ENCODE results near the gene LYPD1. TPM values are rescaled to one million over a fixed set of nuclear protein-coding genes. Genes with fewer than 3 reads are reported as not detected.

Gene LYPD1
- total and polyA plus RNA-seq, 2 experiments from 2014 or later, result 1.5 to 4.2 TPM

GRCh38 chr2:132703396-132703795 is 33.4 kb upstream of the LYPD1 start:
- Histone ChIP-seq H3K36me3 (ENCODE audit: insufficient read depth) (no peaks in the 10 kb centered on the region), H4K20me1 (replicated peaks; ENCODE audit: insufficient read depth) (no peaks in the 10 kb centered on the region), H3K4me1 (ENCODE audit: insufficient read depth) (no peaks in the 10 kb centered on the region), H2AFZ (no peak overlapping the region), H3K79me2 (replicated peaks; ENCODE audit: insufficient read depth) (no peaks in the 10 kb centered on the region), H3K4me2 (no peak overlapping the region), H3K27ac (ENCODE audit: low read depth) (no peak overlapping the region), H3K27me3 (ENCODE audit: insufficient read depth) (no peaks in the 10 kb centered on the region), H3K4me3 (no peak overlapping the region), H3F3A (replicated peaks; ENCODE audit: low read depth) (no peaks in the 10 kb centered on the region), H3K9me2 (ENCODE audit: insufficient read depth) (0 out of 2 replicates have a peak, but pooled peaks cover 3% of the 10 kb centered on the region)
- Mint-ChIP-seq H3K4me3 (no peak overlapping the region), H3K9me3 (no peaks in the 10 kb centered on the region), H3K36me3 (ENCODE audit: low read depth) (no peaks in the 10 kb centered on the region), H3K27me3 (ENCODE audit: insufficient read depth, low read depth, poor library complexity) (no peaks in the 10 kb centered on the region), H3K27ac (no peak overlapping the region), H3K4me1 (0 out of 3 replicates have a peak, but pooled peaks cover under 1% of the 10 kb centered on the region)
- ATAC-seq (no peak), DNase-seq (ENCODE audit: low spot score) (no peak)
- no peak for TF ChIP-seq POLR2AphosphoS5 (IDR thresholded peaks at IDR 0.05; ENCODE audit: low read depth)
- TF ChIP-seq STAT1 (IDR thresholded peaks at IDR 0.05; ENCODE audit: unreplicated experiment), result no peak
- TF ChIP-seq, protein P1, sequence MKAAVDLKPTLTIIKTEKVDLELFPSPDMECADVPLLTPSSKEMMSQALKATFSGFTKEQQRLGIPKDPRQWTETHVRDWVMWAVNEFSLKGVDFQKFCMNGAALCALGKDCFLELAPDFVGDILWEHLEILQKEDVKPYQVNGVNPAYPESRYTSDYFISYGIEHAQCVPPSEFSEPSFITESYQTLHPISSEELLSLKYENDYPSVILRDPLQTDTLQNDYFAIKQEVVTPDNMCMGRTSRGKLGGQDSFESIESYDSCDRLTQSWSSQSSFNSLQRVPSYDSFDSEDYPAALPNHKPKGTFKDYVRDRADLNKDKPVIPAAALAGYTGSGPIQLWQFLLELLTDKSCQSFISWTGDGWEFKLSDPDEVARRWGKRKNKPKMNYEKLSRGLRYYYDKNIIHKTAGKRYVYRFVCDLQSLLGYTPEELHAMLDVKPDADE (IDR thresholded peaks at IDR 0.05), result no peak
- no peak for TF ChIP-seq EZH2phosphoT487 (IDR thresholded peaks at IDR 0.05; ENCODE audit: unreplicated experiment)
- TF ChIP-seq, protein P2, sequence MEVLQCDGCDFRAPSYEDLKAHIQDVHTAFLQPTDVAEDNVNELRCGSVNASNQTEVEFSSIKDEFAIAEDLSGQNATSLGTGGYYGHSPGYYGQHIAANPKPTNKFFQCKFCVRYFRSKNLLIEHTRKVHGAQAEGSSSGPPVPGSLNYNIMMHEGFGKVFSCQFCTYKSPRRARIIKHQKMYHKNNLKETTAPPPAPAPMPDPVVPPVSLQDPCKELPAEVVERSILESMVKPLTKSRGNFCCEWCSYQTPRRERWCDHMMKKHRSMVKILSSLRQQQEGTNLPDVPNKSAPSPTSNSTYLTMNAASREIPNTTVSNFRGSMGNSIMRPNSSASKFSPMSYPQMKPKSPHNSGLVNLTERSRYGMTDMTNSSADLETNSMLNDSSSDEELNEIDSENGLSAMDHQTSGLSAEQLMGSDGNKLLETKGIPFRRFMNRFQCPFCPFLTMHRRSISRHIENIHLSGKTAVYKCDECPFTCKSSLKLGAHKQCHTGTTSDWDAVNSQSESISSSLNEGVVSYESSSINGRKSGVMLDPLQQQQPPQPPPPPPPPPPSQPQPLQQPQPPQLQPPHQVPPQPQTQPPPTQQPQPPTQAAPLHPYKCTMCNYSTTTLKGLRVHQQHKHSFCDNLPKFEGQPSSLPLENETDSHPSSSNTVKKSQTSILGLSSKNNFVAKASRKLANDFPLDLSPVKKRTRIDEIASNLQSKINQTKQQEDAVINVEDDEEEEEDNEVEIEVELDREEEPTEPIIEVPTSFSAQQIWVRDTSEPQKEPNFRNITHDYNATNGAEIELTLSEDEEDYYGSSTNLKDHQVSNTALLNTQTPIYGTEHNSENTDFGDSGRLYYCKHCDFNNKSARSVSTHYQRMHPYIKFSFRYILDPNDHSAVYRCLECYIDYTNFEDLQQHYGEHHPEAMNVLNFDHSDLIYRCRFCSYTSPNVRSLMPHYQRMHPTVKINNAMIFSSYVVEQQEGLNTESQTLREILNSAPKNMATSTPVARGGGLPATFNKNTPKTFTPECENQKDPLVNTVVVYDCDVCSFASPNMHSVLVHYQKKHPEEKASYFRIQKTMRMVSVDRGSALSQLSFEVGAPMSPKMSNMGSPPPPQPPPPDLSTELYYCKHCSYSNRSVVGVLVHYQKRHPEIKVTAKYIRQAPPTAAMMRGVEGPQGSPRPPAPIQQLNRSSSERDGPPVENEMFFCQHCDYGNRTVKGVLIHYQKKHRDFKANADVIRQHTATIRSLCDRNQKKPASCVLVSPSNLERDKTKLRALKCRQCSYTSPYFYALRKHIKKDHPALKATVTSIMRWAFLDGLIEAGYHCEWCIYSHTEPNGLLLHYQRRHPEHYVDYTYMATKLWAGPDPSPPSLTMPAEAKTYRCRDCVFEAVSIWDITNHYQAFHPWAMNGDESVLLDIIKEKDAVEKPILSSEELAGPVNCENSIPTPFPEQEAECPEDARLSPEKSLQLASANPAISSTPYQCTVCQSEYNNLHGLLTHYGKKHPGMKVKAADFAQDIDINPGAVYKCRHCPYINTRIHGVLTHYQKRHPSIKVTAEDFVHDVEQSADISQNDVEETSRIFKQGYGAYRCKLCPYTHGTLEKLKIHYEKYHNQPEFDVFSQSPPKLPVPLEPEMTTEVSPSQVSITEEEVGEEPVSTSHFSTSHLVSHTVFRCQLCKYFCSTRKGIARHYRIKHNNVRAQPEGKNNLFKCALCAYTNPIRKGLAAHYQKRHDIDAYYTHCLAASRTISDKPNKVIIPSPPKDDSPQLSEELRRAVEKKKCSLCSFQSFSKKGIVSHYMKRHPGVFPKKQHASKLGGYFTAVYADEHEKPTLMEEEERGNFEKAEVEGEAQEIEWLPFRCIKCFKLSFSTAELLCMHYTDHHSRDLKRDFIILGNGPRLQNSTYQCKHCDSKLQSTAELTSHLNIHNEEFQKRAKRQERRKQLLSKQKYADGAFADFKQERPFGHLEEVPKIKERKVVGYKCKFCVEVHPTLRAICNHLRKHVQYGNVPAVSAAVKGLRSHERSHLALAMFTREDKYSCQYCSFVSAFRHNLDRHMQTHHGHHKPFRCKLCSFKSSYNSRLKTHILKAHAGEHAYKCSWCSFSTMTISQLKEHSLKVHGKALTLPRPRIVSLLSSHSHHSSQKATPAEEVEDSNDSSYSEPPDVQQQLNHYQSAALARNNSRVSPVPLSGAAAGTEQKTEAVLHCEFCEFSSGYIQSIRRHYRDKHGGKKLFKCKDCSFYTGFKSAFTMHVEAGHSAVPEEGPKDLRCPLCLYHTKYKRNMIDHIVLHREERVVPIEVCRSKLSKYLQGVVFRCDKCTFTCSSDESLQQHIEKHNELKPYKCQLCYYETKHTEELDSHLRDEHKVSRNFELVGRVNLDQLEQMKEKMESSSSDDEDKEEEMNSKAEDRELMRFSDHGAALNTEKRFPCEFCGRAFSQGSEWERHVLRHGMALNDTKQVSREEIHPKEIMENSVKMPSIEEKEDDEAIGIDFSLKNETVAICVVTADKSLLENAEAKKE (CRISPR knock-in tag; IDR thresholded peaks at IDR 0.05), result no peak

DNA sequence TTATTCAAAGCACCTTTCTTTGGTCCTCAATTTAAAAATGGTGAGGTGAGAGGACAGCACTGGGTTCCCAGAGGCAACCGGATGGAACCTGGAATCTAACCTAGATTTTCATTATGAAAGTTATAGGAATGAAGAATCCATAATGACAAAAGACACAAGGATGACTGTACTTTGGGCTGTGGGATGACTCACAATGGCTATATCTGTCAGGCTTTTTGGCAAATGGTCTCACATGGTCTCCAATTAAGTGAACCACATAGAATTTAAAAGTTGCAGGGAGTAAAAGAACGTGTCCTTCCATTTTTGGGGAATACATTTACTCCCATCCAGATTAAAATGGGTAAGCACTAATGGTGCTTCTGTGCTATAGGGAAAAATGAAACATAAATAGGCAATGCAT is 31.8 kb upstream of the LYPD1 start:
- Mint-ChIP-seq H3K27me3 (ENCODE audit: insufficient read depth, low read depth, poor library complexity) (no peaks in the 10 kb centered on the region), H3K36me3 (ENCODE audit: low read depth) (no peaks in the 10 kb centered on the region), H3K4me3 (no peak overlapping the region), H3K4me1 (peaks cover 3% of the 10 kb centered on the region; the same call in 1 of the 3 replicates), H3K27ac (no peak overlapping the region), H3K9me3 (no peaks in the 10 kb centered on the region)
- no peaks in the 10 kb centered on the region for H3F3A ChIP-seq (replicated peaks; ENCODE audit: low read depth)
- no peaks in the 10 kb centered on the region for H4K20me1 ChIP-seq (replicated peaks; ENCODE audit: insufficient read depth)
- no peak for ATAC-seq
- H3K27ac ChIP-seq (ENCODE audit: low read depth), result no peak overlapping the region
- H2AFZ ChIP-seq, result no peak overlapping the region
- H3K9me2 ChIP-seq (ENCODE audit: insufficient read depth), result 0 out of 2 replicates have a peak, but pooled peaks cover 3% of the 10 kb centered on the region
- H3K79me2 ChIP-seq (replicated peaks; ENCODE audit: insufficient read depth), result no peaks in the 10 kb centered on the region
- DNase-seq (ENCODE audit: low spot score), result no peak
- H3K4me3 ChIP-seq, result no peak overlapping the region
- no peak overlapping the region for H3K4me2 ChIP-seq
- no peaks in the 10 kb centered on the region for H3K27me3 ChIP-seq (ENCODE audit: insufficient read depth)
- TF ChIP-seq, protein P1 (IDR thresholded peaks at IDR 0.05), result no peak
- TF ChIP-seq REST (IDR thresholded peaks at IDR 0.05; ENCODE audit: unreplicated experiment), result no peak
- TF ChIP-seq CREB1 (CRISPR knock-in tag; IDR thresholded peaks at IDR 0.05; ENCODE audit: low read depth), result no peak
- no peak for TF ChIP-seq NANOG (IDR thresholded peaks at IDR 0.05; ENCODE audit: borderline replicate concordance)
- no peak for TF ChIP-seq JUNB (IDR thresholded peaks at IDR 0.05; ENCODE audit: unreplicated experiment)
- H3K4me1 ChIP-seq (ENCODE audit: insufficient read depth), result no peaks in the 10 kb centered on the region
- no peaks in the 10 kb centered on the region for H3K36me3 ChIP-seq (ENCODE audit: insufficient read depth)
